ENCODE data around the gene DCPS.
"Not testable (repeated sequence)": the region's sequence is repeated elsewhere in the genome, so short reads cannot be mapped to it uniquely, and the experiment has no call there.

Gene DCPS

GRCh38 chr11:126378763-126379162 lies 74.9 kb downstream of the DCPS start:
- TF ChIP-seq MYC (IDR thresholded peaks at IDR 0.05; ENCODE audit: low read depth, low read length) (no peak), CTCF (IDR thresholded peaks at IDR 0.05; ENCODE audit: low read depth, low read length) (no peak), POLR2A (IDR thresholded peaks at IDR 0.05; ENCODE audit: extremely low read depth, insufficient read length) (no peak), MAX (IDR thresholded peaks at IDR 0.05; ENCODE audit: low read depth, low read length) (no peak)
- H3K4me3 ChIP-seq (ENCODE audit: low read depth, low read length) = no peak overlapping the region
- no peak for DNase-seq (ENCODE audit: low read depth)

GRCh38 chr11:126380909-126381308 lies 77.0 kb downstream of the DCPS start:
- TF ChIP-seq POLR2A (IDR thresholded peaks at IDR 0.05; ENCODE audit: extremely low read depth, insufficient read length) = no peak
- TF ChIP-seq MYC (IDR thresholded peaks at IDR 0.05; ENCODE audit: low read depth, low read length) = no peak
- TF ChIP-seq MAX (IDR thresholded peaks at IDR 0.05; ENCODE audit: low read depth, low read length) = no peak
- TF ChIP-seq CTCF (IDR thresholded peaks at IDR 0.05; ENCODE audit: low read depth, low read length) = no peak
- no peak for DNase-seq (ENCODE audit: low read depth)
- H3K4me3 ChIP-seq (ENCODE audit: low read depth, low read length) = no peak overlapping the region

GRCh38 chr11:126381960-126382359 lies 78.1 kb downstream of the DCPS start:
- not testable (repeated sequence) for H3K4me3 ChIP-seq (ENCODE audit: low read depth, low read length); DNase-seq (ENCODE audit: low read depth)

GRCh38 chr11:126382641-126383040 lies 78.8 kb downstream of the DCPS start:
- H3K4me3 ChIP-seq (ENCODE audit: low read depth, low read length) = not testable (repeated sequence)

GRCh38 chr11:126383339-126384335 lies 79.8 kb downstream of the DCPS start:
- no peak for DNase-seq (ENCODE audit: low read depth)
- TF ChIP-seq MAX (IDR thresholded peaks at IDR 0.05; ENCODE audit: low read depth, low read length) (no peak), POLR2A (IDR thresholded peaks at IDR 0.05; ENCODE audit: extremely low read depth, insufficient read length) (no peak), MYC (IDR thresholded peaks at IDR 0.05; ENCODE audit: low read depth, low read length) (no peak)
- H3K4me3 ChIP-seq (ENCODE audit: low read depth, low read length) = no peak overlapping the region

More at GRCh38 chr11:126382641-126383040, 78.8 kb downstream of the DCPS start:
- DNase-seq (ENCODE audit: low read depth) = not testable (repeated sequence)

GRCh38 chr11:126384449-126385070 lies 80.7 kb downstream of the DCPS start:
- TF ChIP-seq MYC (IDR thresholded peaks at IDR 0.05; ENCODE audit: low read depth, low read length) (no peak), MAX (IDR thresholded peaks at IDR 0.05; ENCODE audit: low read depth, low read length) (no peak), POLR2A (IDR thresholded peaks at IDR 0.05; ENCODE audit: extremely low read depth, insufficient read length) (no peak), CTCF (IDR thresholded peaks at IDR 0.05; ENCODE audit: low read depth, low read length) (no peak)
- DNase-seq (ENCODE audit: low read depth) = no peak
- no peak overlapping the region for H3K4me3 ChIP-seq (ENCODE audit: low read depth, low read length)

GRCh38 chr11:126385991-126386728 lies 82.3 kb downstream of the DCPS start:
- no peak overlapping the region for H3K4me3 ChIP-seq (ENCODE audit: low read depth, low read length)
- TF ChIP-seq CTCF (IDR thresholded peaks at IDR 0.05; ENCODE audit: low read depth, low read length) (no peak), POLR2A (IDR thresholded peaks at IDR 0.05; ENCODE audit: extremely low read depth, insufficient read length) (no peak)
- no peak for DNase-seq (ENCODE audit: low read depth)

GRCh38 chr11:126386729-126387071 lies 82.8 kb downstream of the DCPS start:
- peak; percentile 89 for DNase-seq (ENCODE audit: low read depth)
- not testable (repeated sequence) for H3K4me3 ChIP-seq (ENCODE audit: low read depth, low read length)
